Skin epidermis (tissue), 12 donors: ENCODE results near the gene C5.

Source experiments
- H3K27ac ChIP-seq, 21 experiments: fragments of 200-600 bp; sonication (generic) in 11 of 21; one replicate each; pipeline ENCODE4 v1.5.0; 2020; ENCODE audit warnings: mild to moderate bottlenecking in 3 of 21, inconsistent platforms in 2 of 21, moderate library complexity in 2 of 21
- H3K4me3 ChIP-seq, 7 experiments: fragments of 200-600 bp; sonication (generic) in 2 of 7; one replicate each; pipeline ENCODE4 v1.5.0; 2020; ENCODE audit warnings: inconsistent platforms in 2 of 7, mild to moderate bottlenecking in 2 of 7, moderate library complexity in 1 of 7

C5 gene

DNA sequence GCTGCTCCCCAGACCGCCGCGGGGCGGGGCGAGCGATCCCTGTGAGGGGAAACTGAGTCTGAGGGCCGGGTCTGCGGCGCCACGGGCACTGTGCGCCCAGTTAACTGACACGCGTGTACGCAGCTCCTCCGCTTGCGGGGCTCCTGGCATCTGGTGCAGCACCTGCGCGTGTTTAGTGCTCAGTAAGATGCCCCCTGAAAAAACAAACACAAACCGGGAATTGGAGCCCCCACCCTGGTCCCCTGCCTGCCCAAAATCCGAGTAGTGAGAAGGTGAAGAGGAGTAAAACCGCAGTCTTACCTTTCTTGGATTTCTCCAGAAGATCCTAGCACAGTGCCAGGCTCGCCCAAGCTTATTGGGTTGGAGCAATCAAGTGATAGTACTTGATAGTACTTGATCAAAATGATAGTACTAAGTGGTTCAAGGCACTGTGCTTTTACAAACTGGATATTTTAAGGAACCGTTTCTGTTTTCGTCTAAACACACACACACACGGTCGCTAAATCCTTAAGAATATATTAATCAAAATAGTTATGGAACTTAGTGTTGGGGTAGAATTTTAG is 120.8 kb downstream of the C5 start:
- Histone ChIP-seq H3K27ac (peak overlapping the region; percentile 83 to 100 (median 95)), H3K4me3 (peak overlapping the region; percentile 56 to 90 (median 71))

- H3K4me3 ChIP-seq: peak overlapping the region; percentile 56 to 90 (median 71)
Measured at GRCh38 chr9:120928483-120929228, 121.4 kb downstream of the C5 start.

DNA sequence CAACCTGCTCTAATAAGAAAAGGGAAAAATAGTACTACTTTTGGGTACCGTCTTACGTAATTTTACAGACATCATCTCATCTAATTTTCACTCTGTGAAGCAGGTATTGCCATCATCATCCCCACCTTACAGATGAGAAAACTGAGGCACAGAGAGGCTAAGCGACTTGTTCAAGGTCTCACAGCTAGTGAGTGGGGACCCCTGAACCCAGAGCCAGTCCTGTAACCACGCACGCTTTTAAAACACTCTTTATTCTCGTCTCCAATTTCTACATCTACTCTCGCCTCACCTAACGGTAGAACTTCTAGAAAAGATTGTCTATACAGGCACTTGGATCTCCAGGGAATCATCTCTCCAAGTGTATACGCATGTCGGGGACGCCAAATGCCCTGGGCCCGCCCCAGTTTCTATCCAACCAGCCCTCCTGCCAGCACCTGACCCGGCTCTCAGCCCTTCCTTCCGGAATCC is 122.0 kb downstream of the C5 start:
- Histone ChIP-seq H3K27ac (peak overlapping the region; percentile 83 to 100 (median 95)), H3K4me3 (peak overlapping the region; percentile 56 to 90 (median 71))

More at GRCh38 chr9:120928483-120929228, 121.4 kb downstream of the C5 start:
- peak overlapping the region; percentile 83 to 100 (median 95) for H3K27ac ChIP-seq

GRCh38 chr9:120927269-120928014 is 122.6 kb downstream of the C5 start:
- H3K4me3 ChIP-seq: peak overlapping the region in 5 of 7 experiments; percentile 56 to 90 (median 71)

DNA sequence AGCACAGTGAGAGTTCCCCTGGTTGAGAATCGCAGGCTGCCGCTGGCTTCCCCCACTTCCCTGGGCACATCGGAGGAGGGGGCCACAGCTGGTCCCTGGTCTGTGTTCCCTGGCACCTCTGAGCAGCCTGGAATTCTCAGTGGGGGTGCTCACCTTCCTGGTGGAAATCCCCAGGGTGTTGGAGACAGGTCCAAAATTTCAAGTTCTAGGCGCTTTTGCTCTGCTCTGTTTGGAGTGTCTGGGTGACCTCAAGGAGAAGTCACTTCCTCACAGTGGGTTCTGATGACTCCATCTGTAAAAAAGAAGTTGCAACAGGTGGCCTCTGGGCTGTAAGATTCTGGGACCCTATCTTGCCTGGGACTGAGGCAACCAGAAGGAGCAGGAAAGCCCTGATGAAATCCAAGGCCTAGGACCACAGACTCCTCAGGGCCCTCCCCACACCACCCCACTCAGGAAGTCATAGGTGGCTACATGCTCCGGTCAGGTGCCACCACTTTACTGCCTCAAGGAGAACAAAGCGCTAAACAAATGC is 123.6 kb downstream of the C5 start, which contains the start of gene TRAF1:
Gene TRAF1, minus strand, starts transcription at position 400 of the 532 bp plus-strand sequence. CDS start 721 bp downstream, outside the sequence.
- Histone ChIP-seq H3K4me3 (peak within 1 kb of the TSS; percentile 2 to 90 (median 56)), H3K27ac (peak within 1 kb of the TSS; percentile 23 to 100 (median 95))

More at GRCh38 chr9:120927269-120928014, 122.6 kb downstream of the C5 start:
- H3K27ac ChIP-seq: peak overlapping the region in 18 of 21 experiments; percentile 49 to 100 (median 95)

DNA sequence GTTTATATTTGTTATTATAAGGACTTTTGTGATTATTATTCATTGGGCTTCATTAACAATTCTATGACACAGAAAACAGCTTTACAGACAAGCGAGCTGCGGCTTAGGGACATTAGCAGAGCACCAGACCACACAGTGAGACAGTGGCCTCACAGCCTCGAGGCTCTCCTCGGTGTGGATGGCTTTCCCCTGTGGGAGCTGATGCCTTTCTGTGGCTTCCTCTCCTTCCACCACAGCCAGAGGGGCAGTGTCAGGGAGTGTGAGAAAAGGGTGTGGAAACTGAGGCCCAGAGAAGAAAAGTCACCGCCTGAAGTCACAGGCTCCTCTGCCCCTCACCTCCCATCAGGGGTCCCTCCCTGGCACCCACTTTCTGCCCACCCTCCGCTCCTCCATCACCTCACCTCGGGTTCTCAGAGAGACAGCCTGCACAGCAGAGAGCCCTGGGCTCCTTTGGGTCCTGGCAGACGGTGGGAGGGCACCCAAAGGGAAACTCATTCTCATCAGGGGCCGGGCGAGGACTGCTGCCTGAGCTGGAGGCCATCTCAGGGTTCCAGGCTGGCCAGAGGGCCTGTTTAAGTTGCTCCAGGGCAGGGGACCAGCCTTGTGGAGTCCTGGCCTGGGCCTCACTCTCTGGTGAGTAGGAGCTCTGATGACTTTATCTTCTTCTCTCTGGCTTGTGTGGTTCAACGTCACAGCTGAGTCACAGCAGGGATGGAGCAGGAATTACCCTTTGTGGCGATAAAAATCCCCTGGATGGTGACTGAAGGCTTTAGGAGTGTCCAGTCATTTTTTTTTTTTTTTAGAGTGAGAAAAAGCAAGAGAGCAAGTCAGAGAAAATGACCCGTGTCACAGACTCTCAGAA is 124.3 kb downstream of the C5 start:
- H3K4me3 ChIP-seq: peak overlapping the region; percentile 2 to 38 (median 21)
- peak overlapping the region; percentile 23 to 100 (median 83) for H3K27ac ChIP-seq

DNA sequence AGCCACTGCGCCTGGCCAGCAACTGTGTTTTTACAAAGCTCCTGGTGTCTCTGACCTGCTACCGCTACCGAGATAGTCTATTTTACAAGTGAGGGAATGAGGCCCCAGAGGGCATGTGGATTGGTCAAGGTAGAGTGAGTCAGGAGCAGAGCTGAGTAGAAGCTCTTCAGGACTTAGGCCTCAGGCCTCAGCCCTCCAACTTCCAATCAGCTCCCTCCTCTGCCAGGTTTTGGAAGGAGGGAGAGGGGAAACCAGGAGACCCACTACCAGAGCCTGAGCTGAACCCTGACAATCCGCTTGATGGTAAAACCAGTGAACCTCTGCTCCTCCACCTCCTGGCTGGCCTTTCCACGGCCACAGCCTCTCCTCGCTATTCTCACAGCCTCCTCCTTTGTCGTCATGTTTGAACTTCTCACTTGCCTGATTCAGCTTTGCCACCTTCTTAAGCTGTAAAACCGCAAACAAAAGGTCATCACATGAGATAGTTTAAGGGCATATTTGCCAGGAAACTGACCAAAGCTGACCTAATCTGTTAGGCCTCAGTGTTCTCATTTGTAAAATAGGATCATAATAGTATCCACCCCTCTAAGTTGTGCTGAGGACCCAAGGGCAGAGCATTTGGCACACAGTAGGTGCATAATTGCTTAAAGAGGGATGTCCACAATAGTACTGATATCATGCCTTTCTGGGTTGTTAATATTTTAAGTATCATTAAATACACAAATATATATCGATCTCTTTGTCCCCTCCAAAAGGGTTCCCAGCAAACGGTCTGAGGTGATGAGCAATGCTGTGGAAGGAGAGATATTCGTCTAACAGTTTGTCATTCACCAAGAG is 125.2 kb downstream of the C5 start:
- Histone ChIP-seq H3K4me3 (peak overlapping the region; percentile 2 to 38 (median 21)), H3K27ac (peak overlapping the region in 19 of 21 experiments; percentile 13 to 100 (median 84))

DNA sequence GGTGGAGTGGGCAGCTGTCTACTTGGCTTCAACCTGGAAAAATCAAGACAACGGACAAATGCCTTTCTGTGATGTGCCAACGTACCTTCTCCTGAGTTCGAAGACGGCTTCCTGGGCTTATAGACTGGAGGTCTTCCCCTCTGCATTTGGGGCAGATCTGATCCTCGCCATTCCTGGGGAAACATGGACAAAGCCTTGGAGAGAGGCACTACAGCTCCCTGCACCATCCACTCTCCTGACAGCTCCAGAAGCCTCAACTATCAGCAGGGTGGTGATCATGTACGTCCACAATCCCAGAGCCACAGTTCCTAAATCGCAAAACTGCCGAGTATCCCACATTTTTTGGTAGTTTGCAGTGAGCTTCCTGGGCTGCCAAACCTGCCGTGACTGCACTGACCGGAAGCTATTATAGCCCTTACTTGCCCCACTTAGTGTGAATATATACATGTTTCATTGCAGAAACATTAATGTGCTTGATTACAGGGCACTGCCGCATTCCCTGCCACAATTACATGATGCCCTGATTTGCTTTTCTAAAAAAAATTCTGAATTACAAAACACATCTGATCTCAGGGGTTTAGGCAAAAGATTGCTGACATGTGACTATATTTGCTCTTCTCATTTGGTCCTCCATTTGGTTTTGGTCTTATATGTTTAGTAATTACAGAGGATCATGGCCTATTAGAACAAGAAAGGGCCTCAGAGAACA is 126.3 kb downstream of the C5 start:
- Histone ChIP-seq H3K27ac (peak overlapping the region in 15 of 21 experiments; percentile 24 to 100 (median 89)), H3K4me3 (peak overlapping the region in 2 of 7 experiments; percentile 4 to 38)

DNA sequence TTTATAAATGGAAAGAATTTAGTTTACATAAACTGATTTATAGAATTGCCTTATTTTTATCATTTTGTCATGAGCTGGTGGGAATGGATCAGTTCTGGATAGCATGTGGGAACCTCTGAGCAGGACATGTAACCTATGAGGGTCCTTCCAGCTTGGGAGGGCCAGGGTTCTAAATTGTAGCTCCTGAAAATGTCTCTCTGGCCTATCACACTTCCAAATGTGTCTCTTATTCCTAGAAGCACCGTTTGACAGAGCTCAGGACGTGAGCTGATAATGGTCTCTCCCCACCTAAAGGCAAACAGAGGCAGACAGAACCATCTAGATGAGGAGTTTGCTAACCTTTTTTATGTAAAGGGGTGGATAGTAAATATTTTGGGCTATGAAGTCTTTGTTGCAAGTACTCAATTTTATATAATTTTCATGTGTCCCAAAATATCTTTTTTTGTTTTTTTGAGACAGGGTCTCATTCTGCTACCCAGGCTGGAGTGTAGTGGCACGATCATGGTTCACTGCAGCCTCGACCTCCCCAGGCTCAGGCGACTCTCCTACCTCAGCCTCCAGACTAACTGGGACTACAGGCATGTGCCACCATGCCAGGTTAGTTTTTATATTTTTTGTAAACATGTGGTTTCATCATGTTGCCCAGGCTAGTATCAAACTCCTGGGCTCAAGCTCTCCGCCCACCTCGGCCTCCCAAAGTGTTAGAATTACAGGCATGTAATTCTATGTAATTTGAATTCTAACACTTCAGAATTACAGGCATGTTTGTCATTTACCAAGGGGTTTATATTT is 127.5 kb downstream of the C5 start:
- H3K27ac ChIP-seq: peak overlapping the region in 13 of 21 experiments; percentile 10 to 100 (median 95)
- peak overlapping the region in 1 of 7 experiments; percentile 1 for H3K4me3 ChIP-seq

GRCh38 chr9:120921661-120922181 is 128.4 kb downstream of the C5 start:
- peak overlapping the region in 3 of 7 experiments; percentile 1 to 5 (median 1) for H3K4me3 ChIP-seq
- peak overlapping the region in 17 of 21 experiments; percentile 14 to 100 (median 58) for H3K27ac ChIP-seq

DNA sequence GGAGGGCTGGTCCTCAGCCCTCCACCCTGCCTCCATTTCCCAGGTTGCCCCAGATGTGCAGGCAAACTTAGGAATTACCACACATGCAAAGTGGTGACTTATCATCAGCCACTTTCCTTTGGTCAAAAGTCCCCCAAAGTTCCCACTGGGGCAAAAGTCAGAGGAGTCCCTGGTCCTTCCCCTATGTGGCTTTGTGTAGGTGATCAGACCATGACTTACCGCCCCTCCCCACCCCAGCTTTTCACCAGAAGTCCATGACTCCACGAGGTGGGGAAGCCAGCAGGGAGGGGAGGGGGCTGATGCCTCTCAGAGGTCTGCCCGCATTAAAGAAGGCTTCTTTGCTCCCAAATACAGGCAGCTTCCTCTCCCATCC is 129.3 kb downstream of the C5 start:
- H3K27ac ChIP-seq: peak overlapping the region in 17 of 21 experiments; percentile 17 to 100 (median 72)

DNA sequence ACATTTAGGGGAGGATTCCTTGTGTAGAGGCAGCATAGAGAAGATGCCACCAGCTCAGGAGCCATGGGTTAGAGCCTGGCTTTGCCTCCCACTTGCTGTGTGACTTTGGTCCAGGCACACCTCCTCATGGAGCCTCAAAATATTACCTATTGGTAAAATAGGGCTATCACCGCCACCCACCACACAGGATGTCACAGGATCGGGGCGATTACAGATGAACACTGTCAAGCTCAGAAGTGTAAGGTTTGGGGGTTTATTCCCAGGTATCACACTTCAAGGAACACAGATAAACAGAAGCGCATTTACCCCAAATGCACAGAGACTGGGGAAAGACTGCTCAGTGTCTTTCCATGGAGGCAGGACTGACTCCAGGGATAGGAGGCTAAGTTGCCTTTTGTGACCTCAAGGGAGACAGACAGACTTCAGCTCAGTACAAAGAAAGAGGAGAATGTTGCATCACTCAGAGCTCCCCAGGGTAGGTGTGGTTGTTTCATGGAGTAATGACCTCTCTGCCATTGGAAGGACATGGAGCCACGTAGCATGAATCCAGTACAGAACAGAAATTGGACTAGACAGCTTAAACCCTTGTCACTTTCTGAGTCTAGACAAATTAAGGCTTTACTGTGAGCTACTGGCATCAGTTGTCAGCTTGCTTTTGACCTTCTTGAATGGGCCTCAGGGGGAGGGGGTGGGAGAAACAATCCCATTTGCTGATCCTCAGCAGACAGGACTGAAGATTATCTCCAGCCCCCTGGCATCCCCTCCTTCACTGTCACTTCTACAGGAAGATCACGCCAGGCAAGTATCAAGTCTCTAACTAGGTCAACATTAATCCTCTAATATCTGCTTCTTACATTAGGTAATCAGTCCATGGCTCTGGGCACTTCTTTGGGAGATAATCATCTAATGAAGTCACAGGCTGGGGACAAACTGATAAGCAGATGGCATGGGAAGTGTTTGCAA is 130.0 kb downstream of the C5 start:
- Histone ChIP-seq H3K27ac (peak overlapping the region in 19 of 21 experiments; percentile 14 to 100 (median 73)), H3K4me3 (no peak overlapping the region)

More for the DNA sequence above, 129.3 kb downstream of the C5 start:
- H3K4me3 ChIP-seq: no peak overlapping the region

- no peak overlapping the region for H3K4me3 ChIP-seq
- H3K27ac ChIP-seq: peak overlapping the region in 19 of 21 experiments; percentile 14 to 100 (median 73)
Measured at GRCh38 chr9:120918931-120919842, 130.9 kb downstream of the C5 start.
